PC-9 (cell line): Measurements from ENCODE around the gene HOXD4. TPM values are rescaled to one million over a fixed set of nuclear protein-coding genes. Genes with fewer than 3 reads are reported as not detected.

ENCODE experiments used
- BruUV-seq: library from RNA; stranded (reverse); fragments of 400-500 nt; replicated peaks from 2 replicates; lab custom pipeline; 2021; lab: Mats Ljungman, UMichigan
- CTCF ChIA-PET: fragments of 300-600 bp; sonication (Branson Sonifier 250); formaldehyde crosslinking; loops from one replicate; lab custom pipeline; 2022; ENCODE audit warnings: antibody characterized with exemption; lab: Charles Lee
- POLR2A ChIA-PET: fragments of 300-600 bp; sonication (Branson Sonifier 250); formaldehyde crosslinking; loops from one replicate; lab custom pipeline; 2022; ENCODE audit warnings: antibody characterized with exemption; ENCODE audit not compliant: unreplicated experiment; lab: Charles Lee
- DNase-seq, 2 experiments: peaks; one replicate each; pipeline versions ENCODE4 v3.0.0 to v3.0.0-alpha.2; 2015 to 2022; ENCODE audit warnings: mixed read lengths in 1 of 2
- H2AFZ ChIP-seq: fragments of 200-600 bp; sonication (generic); 2 replicates; pipeline ENCODE4 v1.8.1; 2017; ENCODE audit warnings: antibody characterized with exemption
- H3F3A ChIP-seq: fragments of 200-600 bp; sonication (generic); 2 replicates; pipeline ENCODE4 v1.8.1; 2017; ENCODE audit warnings: antibody characterized with exemption, mild to moderate bottlenecking, low read depth; ENCODE audit not compliant: insufficient read depth
- H3K27ac ChIP-seq: fragments of 200-600 bp; sonication (generic); 2 replicates; pipeline ENCODE4 v1.6.1; 2016; ENCODE audit warnings: mixed run types
- H3K27me3 ChIP-seq: fragments of 200-600 bp; sonication (generic); 2 replicates; pipeline ENCODE4 v1.6.1; 2016; ENCODE audit warnings: low read depth, mixed run types; ENCODE audit not compliant: insufficient read depth
- H3K36me3 ChIP-seq: fragments of 200-600 bp; sonication (generic); 2 replicates; pipeline ENCODE4 v1.6.1; 2016; ENCODE audit warnings: low read depth, mixed run types
- H3K4me1 ChIP-seq: fragments of 200-600 bp; sonication (generic); replicated peaks from 2 replicates; pipeline ENCODE4 v1.6.1; 2016; ENCODE audit warnings: mixed run types; ENCODE audit not compliant: insufficient read depth
- H3K4me2 ChIP-seq: fragments of 200-600 bp; sonication (generic); 2 replicates; pipeline ENCODE4 v1.6.1; 2017; ENCODE audit warnings: mixed run types
- H3K4me3 ChIP-seq: fragments of 200-600 bp; sonication (generic); 2 replicates; pipeline ENCODE4 v1.6.1; 2016; ENCODE audit warnings: mixed run types
- H3K79me2 ChIP-seq: fragments of 200-600 bp; sonication (generic); 2 replicates; pipeline ENCODE4 v1.6.1; 2017; ENCODE audit warnings: low read depth, mixed run types
- H3K9me2 ChIP-seq: fragments of 200-600 bp; sonication (generic); 2 replicates; pipeline ENCODE4 v1.8.1; 2017; ENCODE audit warnings: mild to moderate bottlenecking; ENCODE audit not compliant: insufficient read depth
- H3K9me3 ChIP-seq: fragments of 200-600 bp; sonication (generic); 2 replicates; pipeline ENCODE4 v1.8.1; 2016; ENCODE audit warnings: low read depth; ENCODE audit not compliant: insufficient read depth
- H4K20me1 ChIP-seq: fragments of 200-600 bp; sonication (generic); 2 replicates; pipeline ENCODE4 v1.8.1; 2017; ENCODE audit not compliant: insufficient read depth
- EZH2 ChIP-seq: fragments of 200-600 bp; sonication (generic); IDR thresholded peaks from 2 replicates; pipeline ENCODE4 v1.8.0; 2017; ENCODE audit warnings: antibody characterized with exemption, low read depth
- intact Hi-C: fragments of 100-400 bp; cut with micrococcal nuclease; formaldehyde crosslinking; loops from one replicate; pipeline ENCODE4 v1.10.0; 2022; ENCODE audit not compliant: unreplicated experiment
- total RNA-seq: library from RNA; stranded (reverse); gene quantifications from 2 replicates; pipeline ENCODE4 v1.2.3, GENCODE V29; 2021
- TF ChIP-seq, protein P1 (sequence below): fragments of 200-600 bp; sonication (generic); conservative IDR thresholded peaks from 2 replicates; pipeline ENCODE4 v1.6.1; 2017; ENCODE audit warnings: mixed run types, antibody characterized with exemption, mild to moderate bottlenecking, moderate library complexity

The HOXD4 gene
- total RNA-seq, 1 experiment from 2014 or later = not detected

DNA sequence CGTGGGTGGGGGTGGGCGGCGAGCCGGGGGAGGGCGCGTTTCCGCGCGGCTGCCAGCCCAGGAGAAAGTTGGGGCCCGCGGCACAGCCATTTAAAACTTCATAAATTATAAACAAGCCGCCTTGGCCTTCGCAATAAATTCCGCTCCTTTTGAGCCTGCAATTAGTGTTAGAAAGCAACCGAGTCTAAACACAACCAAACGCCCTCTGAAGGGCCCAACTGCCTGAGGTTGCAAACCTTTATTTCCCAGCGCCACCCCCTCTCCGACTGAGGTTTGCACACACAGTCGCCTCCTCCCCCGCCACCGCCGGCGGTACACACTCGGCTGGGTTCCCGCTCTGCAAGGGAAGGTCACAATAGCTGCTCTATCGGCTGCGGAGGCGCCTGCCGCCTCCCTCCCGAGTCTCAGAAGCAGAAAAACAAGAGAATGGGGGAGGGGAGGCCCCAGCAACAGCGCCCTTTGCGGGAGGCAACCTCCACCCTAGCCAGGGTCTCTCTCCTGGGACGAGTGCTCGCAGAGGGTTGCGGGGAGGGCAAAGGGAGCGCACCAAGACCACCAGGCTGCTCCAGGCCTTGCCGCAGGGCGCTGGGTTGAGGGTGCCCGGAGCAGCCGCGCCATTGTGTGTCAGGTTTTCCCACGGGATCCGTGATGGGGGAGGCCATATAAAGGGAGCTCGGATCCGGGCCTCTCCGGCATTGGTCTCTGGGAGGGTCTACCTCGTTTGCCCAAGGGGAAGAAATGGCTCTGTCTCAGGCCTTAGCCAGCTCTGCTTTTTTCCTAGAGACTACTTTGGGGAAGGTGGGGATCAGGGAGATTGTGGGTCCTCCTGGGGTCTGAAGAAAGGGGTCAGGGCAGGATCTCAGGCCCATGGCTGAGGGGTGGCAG is 23.7 kb downstream of the HOXD4 start:
- Histone ChIP-seq H3K9me2 (no peaks in the 10 kb centered on the region), H3K4me2 (no peak overlapping the region), H3K36me3 (no peaks in the 10 kb centered on the region), H3F3A (no peaks in the 10 kb centered on the region), H4K20me1 (no peaks in the 10 kb centered on the region), H3K4me1 (no peaks in the 10 kb centered on the region), H3K9me3 (no peaks in the 10 kb centered on the region), H2AFZ (no peak overlapping the region), H3K27me3 (peaks cover 58% of the 10 kb centered on the region), H3K4me3 (no peak overlapping the region), H3K27ac (no peak overlapping the region), H3K79me2 (no peaks in the 10 kb centered on the region)
- DNase-seq = no peak
- ChIA-PET POLR2A (no interaction called here), CTCF (no interaction called here)
- no TSS peak for BruUV-seq
- TF ChIP-seq, protein P1, sequence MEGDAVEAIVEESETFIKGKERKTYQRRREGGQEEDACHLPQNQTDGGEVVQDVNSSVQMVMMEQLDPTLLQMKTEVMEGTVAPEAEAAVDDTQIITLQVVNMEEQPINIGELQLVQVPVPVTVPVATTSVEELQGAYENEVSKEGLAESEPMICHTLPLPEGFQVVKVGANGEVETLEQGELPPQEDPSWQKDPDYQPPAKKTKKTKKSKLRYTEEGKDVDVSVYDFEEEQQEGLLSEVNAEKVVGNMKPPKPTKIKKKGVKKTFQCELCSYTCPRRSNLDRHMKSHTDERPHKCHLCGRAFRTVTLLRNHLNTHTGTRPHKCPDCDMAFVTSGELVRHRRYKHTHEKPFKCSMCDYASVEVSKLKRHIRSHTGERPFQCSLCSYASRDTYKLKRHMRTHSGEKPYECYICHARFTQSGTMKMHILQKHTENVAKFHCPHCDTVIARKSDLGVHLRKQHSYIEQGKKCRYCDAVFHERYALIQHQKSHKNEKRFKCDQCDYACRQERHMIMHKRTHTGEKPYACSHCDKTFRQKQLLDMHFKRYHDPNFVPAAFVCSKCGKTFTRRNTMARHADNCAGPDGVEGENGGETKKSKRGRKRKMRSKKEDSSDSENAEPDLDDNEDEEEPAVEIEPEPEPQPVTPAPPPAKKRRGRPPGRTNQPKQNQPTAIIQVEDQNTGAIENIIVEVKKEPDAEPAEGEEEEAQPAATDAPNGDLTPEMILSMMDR = no peak
- no peak for TF ChIP-seq EZH2
- intact Hi-C loops = no loop called here

DNA sequence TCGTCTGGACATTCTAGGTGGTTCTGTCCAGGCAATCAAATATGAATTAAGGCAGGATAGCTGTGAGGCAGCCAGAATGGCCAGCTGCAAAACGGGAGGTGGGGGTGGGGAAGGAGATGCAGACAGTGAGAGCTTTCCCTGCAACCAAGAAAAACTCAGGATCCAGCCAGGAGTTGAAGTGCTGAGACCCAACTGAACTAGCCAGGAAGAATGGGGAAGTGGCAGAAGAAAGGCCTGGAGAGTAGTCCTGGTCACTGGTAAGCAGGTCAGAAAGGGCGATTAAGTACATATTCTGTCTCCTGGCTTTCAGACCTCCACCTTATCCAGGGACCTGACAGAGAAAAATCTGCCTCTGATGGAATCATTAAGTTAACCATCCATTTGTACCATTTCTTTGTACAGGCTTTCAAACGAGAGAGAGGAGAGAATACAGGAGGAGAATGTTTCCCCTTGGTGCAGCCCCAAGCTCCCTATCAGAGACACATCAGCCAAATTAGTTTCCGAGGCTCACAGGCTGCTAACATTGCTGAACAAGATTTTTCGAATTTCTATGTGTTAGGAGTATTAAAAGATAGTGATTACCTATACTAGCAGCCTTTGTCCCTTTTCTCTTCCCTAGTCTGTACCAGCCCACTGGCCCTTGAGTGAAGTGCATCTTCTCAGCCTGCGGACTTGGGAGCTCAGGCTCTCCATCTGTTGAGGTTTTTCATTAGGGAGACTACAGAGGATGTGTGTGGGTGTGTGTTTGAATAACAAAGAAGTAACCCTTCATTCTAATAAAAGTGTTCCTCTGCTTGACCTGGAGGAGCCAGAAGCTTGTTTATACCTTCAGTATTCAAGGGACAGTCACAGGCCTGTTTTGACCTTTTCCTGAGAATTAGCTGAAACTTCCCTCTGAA is 24.6 kb downstream of the HOXD4 start:
- TF ChIP-seq, protein P1 = no peak
- TF ChIP-seq EZH2 = no peak
- H3K27ac ChIP-seq = no peak overlapping the region
- ChIA-PET CTCF (no interaction called here), POLR2A (no interaction called here)
- no peaks in the 10 kb centered on the region for H3K9me3 ChIP-seq
- H3K4me1 ChIP-seq = no peaks in the 10 kb centered on the region
- H2AFZ ChIP-seq = no peak overlapping the region
- H3K79me2 ChIP-seq = no peaks in the 10 kb centered on the region
- no peaks in the 10 kb centered on the region for H3K9me2 ChIP-seq
- no peaks in the 10 kb centered on the region for H4K20me1 ChIP-seq
- no TSS peak for BruUV-seq
- intact Hi-C loops = no loop called here
- DNase-seq = no peak
- H3K36me3 ChIP-seq = no peaks in the 10 kb centered on the region
- H3K27me3 ChIP-seq = peaks cover 67% of the 10 kb centered on the region
- H3K4me3 ChIP-seq = no peak overlapping the region
- no peaks in the 10 kb centered on the region for H3F3A ChIP-seq
- H3K4me2 ChIP-seq = no peak overlapping the region

DNA sequence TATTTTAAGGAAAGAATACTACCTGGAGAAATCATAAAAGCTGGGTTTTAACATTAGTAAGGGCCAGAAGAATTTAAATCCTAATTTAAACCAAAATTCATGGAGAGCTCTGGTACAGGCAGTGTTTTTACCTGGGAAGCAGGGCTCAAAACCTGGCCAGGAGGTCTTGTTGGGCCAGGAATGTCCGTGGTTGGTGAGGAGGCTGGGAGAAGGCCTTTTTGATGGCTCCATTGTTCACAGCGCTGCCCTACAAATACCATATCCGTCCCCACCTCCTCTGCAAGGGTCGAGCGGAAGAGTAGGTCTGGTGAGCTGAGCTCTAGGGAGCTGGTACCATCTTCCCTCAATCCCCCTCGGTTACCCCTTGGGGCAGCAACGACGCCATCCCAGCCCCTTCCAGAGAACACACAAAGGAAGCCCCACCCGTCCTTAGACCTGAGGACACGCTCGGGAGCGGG is 26.3 kb downstream of the HOXD4 start:
- CTCF ChIA-PET = no interaction called here

More for the DNA sequence above, 26.3 kb downstream of the HOXD4 start:
- no peaks in the 10 kb centered on the region for H3K4me1 ChIP-seq
- H3K36me3 ChIP-seq = no peaks in the 10 kb centered on the region
- intact Hi-C loops = no loop called here
- POLR2A ChIA-PET = no interaction called here
- H3K79me2 ChIP-seq = no peaks in the 10 kb centered on the region
- TF ChIP-seq EZH2 = no peak
- no peak overlapping the region for H3K27ac ChIP-seq
- no TSS peak for BruUV-seq
- H2AFZ ChIP-seq = no peak overlapping the region
- peaks cover 74% of the 10 kb centered on the region for H3K27me3 ChIP-seq
- no peaks in the 10 kb centered on the region for H3F3A ChIP-seq
- H3K9me2 ChIP-seq = no peaks in the 10 kb centered on the region
- H4K20me1 ChIP-seq = no peaks in the 10 kb centered on the region
- DNase-seq = no peak
- H3K4me2 ChIP-seq = no peak overlapping the region
- H3K4me3 ChIP-seq = no peak overlapping the region
- H3K9me3 ChIP-seq = no peaks in the 10 kb centered on the region
